Stimulated activated naive CD8-positive, alpha-beta T cell treated with anti-CD3 and anti-CD28 coated beads, Interleukin-15, amount 100 ng/mL, for 72 hours (primary cell): ENCODE data around the gene YWHAG.
"Not testable (repeated sequence)": the region's sequence is repeated elsewhere in the genome, so short reads cannot be mapped to it uniquely, and the experiment has no call there.

Source experiments
- ATAC-seq: fragments of 150-1000 bp; cut with Tn5 transposase; 2 replicates; pipeline ENCODE4 v1.10.0; 2021; ENCODE audit warnings: mild to moderate bottlenecking, moderate library complexity
- DNase-seq, 2 donors: peaks; one replicate each; pipeline ENCODE4 v3.0.0; 2021 to 2022
- H3K27ac Mint-ChIP-seq, 2 donors: one replicate each; pipeline ENCODE4 v1.8.0; 2022; ENCODE audit warnings: mild to moderate bottlenecking in 2 of 2, mixed read lengths in 2 of 2, moderate library complexity in 2 of 2
- H3K27me3 Mint-ChIP-seq: one replicate; pipeline ENCODE4 v1.8.0; 2022; ENCODE audit warnings: mixed read lengths
- H3K4me1 Mint-ChIP-seq: one replicate; pipeline ENCODE4 v1.8.0; 2022; ENCODE audit warnings: mild to moderate bottlenecking, mixed read lengths
- H3K4me3 Mint-ChIP-seq, 2 donors: one replicate each; pipeline ENCODE4 v1.8.0; 2022; ENCODE audit warnings: mild to moderate bottlenecking in 2 of 2, mixed read lengths in 2 of 2, moderate library complexity in 1 of 2
- H3K9me3 Mint-ChIP-seq, 2 donors: one replicate each; pipeline ENCODE4 v1.8.0; 2022; ENCODE audit warnings: mixed read lengths in 2 of 2

YWHAG gene

DNA sequence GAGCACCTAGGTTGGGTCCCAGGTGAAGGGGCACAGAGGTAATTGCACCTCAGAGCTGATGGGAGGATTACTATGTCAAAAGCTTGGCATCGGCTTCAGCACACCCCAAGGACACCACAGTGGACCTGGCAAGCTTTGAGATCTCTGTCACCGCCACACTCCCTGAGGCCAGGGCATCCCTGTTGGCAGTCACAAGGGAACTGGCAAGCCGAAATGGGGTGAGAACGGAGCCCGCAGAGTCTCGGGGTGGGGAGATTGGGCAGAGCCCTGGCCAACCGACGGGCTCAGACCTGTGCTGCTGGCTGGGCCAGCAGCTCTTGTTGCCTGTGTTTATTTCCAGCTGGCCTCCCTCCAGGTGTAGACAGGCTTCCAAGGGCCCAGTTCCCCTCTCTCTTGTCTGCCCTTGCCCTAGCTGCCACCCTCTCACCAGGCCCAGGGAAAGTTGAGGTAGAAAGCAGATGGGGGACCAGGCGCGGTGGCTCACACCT, 53.9 kb downstream of the YWHAG start:
- peaks cover 10% of the 10 kb centered on the region for H3K27me3 Mint-ChIP-seq
- H3K9me3 Mint-ChIP-seq: no peaks in the 10 kb centered on the region
- H3K4me1 Mint-ChIP-seq: peaks cover 27% of the 10 kb centered on the region
- DNase-seq: no peak
- ATAC-seq: no peak
- no peak overlapping the region for H3K27ac Mint-ChIP-seq
- H3K4me3 Mint-ChIP-seq: no peak overlapping the region

GRCh38 chr7:76303202-76304147, 55.3 kb downstream of the YWHAG start:
- H3K27ac Mint-ChIP-seq: peak overlapping the region; percentile 92 to 93
- peak; percentile 69 for ATAC-seq
- DNase-seq: peak; percentile 75 to 78
- H3K27me3 Mint-ChIP-seq: peaks cover 10% of the 10 kb centered on the region
- H3K4me3 Mint-ChIP-seq: peak overlapping the region; percentile 96 to 99
- peaks cover 27% of the 10 kb centered on the region for H3K4me1 Mint-ChIP-seq
- H3K9me3 Mint-ChIP-seq: no peaks in the 10 kb centered on the region

DNA sequence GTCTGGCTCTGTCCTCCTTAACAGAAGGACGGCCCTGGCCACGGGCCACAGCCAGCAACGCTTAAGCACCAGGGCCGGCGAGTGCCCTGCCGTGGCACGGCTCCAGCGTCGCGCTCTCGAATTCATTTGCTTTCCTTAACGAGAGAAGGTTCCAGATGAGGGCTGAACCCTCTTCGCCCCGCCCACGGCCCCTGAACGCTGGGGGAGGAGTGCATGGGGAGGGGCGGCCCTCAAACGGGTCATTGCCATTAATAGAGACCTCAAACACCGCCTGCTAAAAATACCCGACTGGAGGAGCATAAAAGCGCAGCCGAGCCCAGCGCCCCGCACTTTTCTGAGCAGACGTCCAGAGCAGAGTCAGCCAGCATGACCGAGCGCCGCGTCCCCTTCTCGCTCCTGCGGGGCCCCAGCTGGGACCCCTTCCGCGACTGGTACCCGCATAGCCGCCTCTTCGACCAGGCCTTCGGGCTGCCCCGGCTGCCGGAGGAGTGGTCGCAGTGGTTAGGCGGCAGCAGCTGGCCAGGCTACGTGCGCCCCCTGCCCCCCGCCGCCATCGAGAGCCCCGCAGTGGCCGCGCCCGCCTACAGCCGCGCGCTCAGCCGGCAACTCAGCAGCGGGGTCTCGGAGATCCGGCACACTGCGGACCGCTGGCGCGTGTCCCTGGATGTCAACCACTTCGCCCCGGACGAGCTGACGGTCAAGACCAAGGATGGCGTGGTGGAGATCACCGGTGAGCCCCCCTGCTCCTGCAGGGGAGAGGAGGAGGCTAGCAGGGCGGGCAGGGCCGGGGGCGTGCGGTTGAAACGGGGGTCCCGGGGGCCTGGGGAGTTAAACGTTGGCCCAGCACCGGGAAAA, 56.2 kb downstream of the YWHAG start, which contains the start of gene HSPB1:
HSPB1 (plus strand) TSS at position 327 of the 855 bp plus-strand sequence; CDS start at position 367, 40 bp downstream.
- H3K27me3 Mint-ChIP-seq: peaks cover 10% of the 10 kb centered on the region
- DNase-seq (peak; percentile 66 to 73), ATAC-seq (peak; percentile 64)
- H3K9me3 Mint-ChIP-seq: no peaks in the 10 kb centered on the region
- peak within 1 kb of the TSS; percentile 93 to 94 for H3K27ac Mint-ChIP-seq
- H3K4me1 Mint-ChIP-seq: peaks cover 27% of the 10 kb centered on the region
- peak within 1 kb of the TSS; percentile 96 to 99 for H3K4me3 Mint-ChIP-seq

DNA sequence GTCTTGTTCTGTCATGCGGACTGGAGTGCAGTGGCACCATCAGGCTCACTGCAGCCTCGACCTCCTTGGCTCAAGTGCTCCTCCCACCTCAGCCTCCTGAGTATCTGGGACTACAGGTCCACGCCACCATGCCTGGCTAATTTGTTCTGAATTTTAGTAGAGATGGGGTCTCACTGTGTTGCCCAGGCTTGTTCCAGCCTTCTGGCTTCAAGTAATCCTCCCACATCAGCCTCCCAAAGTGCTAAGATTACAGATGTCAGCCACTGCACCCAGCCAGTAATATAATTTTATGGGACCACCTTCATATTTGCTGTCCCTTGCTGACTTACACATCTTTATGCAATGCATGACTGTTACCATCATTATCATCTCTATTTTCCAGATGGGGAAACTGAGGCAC, 57.8 kb downstream of the YWHAG start:
- Mint-ChIP-seq H3K4me3 (no peak overlapping the region), H3K4me1 (peaks cover 27% of the 10 kb centered on the region), H3K27ac (no peak overlapping the region), H3K27me3 (peaks cover 10% of the 10 kb centered on the region), H3K9me3 (no peaks in the 10 kb centered on the region)
- ATAC-seq: no peak
- DNase-seq: no peak

DNA sequence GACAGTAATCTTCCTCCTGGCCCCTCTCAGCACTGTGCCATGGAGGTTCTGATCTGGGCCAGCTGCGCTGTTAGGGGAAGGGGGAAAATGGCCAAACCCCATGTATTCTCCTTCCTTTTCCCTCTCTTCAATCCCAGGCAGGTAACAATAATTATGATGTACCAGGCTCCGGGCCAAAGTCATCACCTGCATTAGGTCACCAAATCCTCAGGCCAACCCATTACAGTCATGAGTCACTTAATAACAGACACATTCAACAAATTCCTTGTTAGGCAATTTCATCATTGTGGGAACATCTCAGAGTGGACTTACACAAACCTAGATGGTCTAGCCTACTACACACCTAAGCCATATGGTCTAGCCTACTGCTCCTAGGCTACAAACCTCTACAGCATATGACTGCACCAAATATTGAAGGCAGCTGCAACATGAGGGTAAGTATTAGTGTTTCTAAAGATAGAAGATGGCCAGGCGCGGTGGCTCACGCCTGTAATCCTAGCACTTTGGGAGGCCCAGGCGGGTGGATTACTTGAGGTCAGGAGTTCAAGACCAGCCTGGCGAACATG, 58.5 kb downstream of the YWHAG start:
- ATAC-seq (no peak), DNase-seq (no peak)
- Mint-ChIP-seq H3K4me3 (no peak overlapping the region), H3K4me1 (peaks cover 27% of the 10 kb centered on the region), H3K9me3 (no peaks in the 10 kb centered on the region), H3K27me3 (peaks cover 10% of the 10 kb centered on the region), H3K27ac (no peak overlapping the region)

DNA sequence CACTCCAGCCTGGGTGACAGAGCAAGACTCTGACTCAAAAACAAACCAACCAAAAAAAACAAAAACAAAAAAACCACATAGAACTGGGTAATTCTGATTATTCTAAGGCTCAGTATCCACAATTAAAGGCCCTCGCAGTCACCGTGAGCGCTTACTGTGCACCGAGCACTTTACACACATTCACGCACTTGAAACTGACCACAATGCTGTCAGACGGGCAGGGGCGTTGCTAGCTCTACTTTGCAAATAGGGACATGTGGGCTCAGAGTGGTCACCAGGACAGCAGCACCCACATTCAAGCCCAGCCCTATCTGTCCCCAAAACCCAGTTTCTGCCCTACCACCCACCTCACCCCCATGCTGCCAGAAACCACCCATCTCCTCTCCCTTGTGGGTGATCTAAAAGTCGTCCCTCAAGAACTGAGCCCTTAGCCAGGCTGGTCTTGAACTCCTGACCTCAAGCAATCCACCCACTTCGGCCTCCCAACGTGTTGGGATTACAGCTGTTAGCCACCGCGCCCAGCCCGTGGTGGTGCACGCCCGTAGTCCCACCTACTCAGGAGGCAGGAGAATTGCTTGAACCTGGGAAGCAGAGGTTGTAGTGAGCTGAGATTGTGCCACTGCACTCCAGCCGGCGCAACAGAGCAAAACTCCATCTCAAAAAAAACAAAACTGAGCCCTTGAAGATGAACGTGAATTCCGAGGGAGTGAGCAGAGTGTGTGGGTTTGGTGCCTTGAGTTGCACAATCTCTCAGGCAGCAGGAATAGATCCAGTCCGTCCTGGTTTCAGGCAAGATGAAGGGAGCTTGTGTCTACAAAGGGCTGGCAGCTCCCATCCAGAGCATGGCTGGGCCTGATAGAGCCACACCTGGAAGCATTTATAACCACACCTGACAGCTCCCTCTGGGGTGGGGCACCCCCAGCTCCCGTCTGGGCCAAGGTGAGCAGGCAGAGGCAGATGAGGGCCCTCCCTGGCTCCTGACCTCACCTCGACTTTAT, 61.7 kb downstream of the YWHAG start:
- Mint-ChIP-seq H3K4me3 (no peak overlapping the region), H3K27me3 (peaks cover 3% of the 10 kb centered on the region), H3K9me3 (no peaks in the 10 kb centered on the region), H3K4me1 (peaks cover 7% of the 10 kb centered on the region), H3K27ac (no peak overlapping the region)
- no peak for ATAC-seq
- no peak for DNase-seq

DNA sequence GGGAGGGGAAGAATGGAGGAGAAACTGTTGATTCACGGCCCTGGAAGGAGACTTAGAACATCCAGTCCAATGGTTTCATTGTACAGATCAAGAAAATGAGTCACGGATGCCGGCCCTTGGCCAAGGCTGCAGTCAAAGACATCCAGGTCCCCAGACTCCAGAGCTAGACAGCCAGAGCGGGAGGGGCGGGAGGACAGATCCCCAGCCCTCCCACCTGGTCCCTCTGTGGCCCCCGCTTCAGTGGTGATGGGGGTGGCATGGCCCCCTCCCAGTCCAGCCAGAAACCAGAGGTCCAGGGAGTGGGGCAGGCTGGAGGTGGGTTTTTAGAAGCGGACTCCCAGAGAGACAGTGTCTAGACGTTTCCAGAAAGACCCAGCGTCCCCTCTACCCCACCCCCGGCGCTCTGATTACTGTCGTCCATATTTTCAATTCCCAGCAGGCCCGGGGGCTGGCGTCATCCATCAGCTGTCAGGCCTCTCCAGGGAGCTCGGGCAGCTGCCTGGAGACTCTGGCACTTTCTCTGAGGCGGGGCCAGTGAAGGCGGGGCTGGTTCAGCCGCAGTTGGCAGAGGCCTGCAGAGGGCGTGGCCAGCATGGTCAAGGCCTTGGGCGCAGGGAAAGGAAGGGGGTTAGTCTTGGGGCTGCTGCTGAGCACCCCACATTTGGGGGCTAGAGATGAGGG, 64.3 kb downstream of the YWHAG start:
- ATAC-seq: no peak

DNA sequence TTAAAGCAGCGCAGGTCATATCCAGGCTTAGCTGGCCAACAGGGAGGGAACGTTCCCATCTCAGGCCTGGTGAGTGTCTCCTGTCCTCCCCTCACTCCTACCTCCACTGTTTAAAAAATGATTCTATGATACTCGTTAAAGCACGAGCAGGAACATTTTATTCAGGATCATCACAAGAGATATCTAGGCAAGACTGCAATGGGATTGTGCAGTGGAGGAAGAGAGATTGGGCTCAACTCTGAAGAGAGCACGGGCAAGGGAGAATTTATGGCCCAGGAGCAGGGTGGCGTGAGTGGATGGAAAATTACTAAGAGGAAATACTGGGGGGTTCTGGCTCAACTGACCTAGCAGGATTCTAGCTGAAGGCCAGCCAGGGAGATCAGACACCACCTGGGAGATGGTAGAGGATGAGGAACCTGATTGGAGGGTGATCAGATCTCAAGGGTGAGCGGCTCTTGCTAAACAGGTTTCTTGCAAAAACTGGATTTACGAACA, 65.3 kb downstream of the YWHAG start:
- Mint-ChIP-seq H3K4me1 (peaks cover 27% of the 10 kb centered on the region), H3K27ac (no peak overlapping the region), H3K9me3 (no peaks in the 10 kb centered on the region), H3K4me3 (no peak overlapping the region), H3K27me3 (no peaks in the 10 kb centered on the region)
- no peak for ATAC-seq
- DNase-seq: no peak

More for the DNA sequence above, 64.3 kb downstream of the YWHAG start:
- no peaks in the 10 kb centered on the region for H3K27me3 Mint-ChIP-seq
- peaks cover 27% of the 10 kb centered on the region for H3K4me1 Mint-ChIP-seq
- no peak overlapping the region for H3K27ac Mint-ChIP-seq
- no peak for DNase-seq
- no peak overlapping the region for H3K4me3 Mint-ChIP-seq
- H3K9me3 Mint-ChIP-seq: no peaks in the 10 kb centered on the region

DNA sequence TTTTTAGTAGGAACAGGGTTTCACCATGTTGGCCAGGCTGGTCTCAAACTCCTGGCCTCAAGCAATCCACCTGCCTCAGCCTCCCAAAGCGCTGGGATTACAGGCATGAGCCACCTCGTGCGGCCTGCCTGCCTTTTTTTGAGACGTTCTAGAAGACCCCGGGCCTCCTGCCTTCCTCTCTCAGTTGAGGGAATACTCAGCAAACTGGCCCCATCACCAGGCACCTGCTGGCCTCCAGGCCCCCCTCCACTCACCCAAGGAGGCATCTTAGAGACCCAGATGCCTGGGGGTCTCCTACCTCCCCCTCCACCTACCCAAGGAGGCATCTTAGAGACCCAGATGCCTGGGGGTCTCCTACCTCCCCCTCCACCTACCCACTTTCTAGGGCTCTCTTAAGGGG, 65.9 kb downstream of the YWHAG start:
- H3K4me3 Mint-ChIP-seq, DNase-seq, H3K27me3 Mint-ChIP-seq, H3K27ac Mint-ChIP-seq, H3K9me3 Mint-ChIP-seq, ATAC-seq: not testable (repeated sequence)
- peaks cover 27% of the 10 kb centered on the region for H3K4me1 Mint-ChIP-seq

DNA sequence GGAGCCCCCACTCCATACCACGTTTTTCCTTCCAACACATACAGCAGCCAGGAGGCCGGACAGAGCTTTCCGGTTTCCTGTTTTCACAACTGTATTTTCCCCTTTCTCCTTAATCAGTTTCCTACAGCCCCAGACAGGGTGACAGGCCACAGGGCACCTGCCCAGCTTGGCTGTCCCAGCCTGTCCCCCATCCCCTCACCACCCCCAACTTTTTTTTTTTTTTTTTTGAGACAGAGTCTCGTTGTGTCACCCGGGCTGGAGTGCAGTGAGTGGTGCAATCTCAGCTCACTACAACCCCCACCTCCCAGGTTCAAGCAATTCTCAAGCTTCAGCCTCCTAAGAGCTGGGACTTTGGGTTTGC, 66.6 kb downstream of the YWHAG start:
- peaks cover 27% of the 10 kb centered on the region for H3K4me1 Mint-ChIP-seq
- peak overlapping the region; percentile 48 to 59 for H3K4me3 Mint-ChIP-seq
- no peaks in the 10 kb centered on the region for H3K27me3 Mint-ChIP-seq
- no peak for DNase-seq
- peak overlapping the region in 1 of 2 donors; percentile 20 for H3K27ac Mint-ChIP-seq
- peak; percentile 17 for ATAC-seq
- no peaks in the 10 kb centered on the region for H3K9me3 Mint-ChIP-seq

DNA sequence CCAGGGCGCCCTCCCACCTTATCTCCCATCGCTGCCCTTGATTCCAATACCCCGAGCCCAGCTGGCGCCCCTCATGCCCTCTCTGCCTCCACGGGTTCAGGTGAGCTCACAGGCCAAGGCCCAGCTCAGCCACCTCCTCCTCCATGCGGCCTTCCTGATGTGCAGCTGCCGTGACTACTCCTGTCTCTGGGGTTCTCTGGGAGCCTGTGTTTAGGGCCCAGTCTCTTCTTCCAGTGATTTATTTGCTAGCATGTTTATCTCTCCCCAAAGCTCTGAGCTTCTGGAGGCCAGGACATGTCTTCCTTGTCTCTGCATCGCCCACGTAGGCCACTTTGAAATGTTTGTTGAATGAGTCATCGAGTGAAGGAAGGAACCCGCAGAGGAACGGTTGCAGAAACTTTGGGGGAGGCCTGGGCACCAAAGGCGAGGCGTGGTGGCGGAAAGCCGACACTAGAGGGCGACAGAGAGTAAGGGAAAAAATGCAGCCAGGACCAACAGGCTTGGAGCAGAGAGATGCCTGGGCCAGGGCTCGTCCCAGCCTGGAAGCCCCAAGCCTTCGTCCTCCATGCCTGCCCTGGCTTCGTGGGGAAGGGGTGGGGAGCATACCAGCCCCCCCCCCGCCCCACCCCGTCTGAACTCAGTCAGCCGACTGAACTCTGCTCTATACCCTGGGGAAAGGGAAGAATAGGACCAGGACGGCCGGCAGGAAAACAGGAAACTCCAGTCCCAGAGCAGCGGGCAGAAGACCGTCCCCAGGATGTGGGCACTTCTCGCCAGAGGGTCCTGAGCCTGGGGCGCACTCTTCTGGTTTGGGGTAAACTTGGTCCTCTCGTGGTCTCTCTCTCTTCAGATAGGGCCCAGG, 67.2 kb downstream of the YWHAG start:
- DNase-seq (peak; percentile 94), ATAC-seq (peak; percentile 90)
- Mint-ChIP-seq H3K27ac (peak overlapping the region; percentile 92 to 96), H3K4me3 (peak overlapping the region; percentile 72 to 74), H3K4me1 (peaks cover 27% of the 10 kb centered on the region), H3K27me3 (no peaks in the 10 kb centered on the region), H3K9me3 (no peaks in the 10 kb centered on the region)

GRCh38 chr7:76290847-76291350, 67.9 kb downstream of the YWHAG start:
- Mint-ChIP-seq H3K4me1 (peaks cover 27% of the 10 kb centered on the region), H3K27ac (peak overlapping the region; percentile 92 to 96), H3K4me3 (peak overlapping the region; percentile 72 to 74)
- not testable (repeated sequence) for H3K9me3 Mint-ChIP-seq, DNase-seq, H3K27me3 Mint-ChIP-seq
- peak; percentile 6 for ATAC-seq

DNA sequence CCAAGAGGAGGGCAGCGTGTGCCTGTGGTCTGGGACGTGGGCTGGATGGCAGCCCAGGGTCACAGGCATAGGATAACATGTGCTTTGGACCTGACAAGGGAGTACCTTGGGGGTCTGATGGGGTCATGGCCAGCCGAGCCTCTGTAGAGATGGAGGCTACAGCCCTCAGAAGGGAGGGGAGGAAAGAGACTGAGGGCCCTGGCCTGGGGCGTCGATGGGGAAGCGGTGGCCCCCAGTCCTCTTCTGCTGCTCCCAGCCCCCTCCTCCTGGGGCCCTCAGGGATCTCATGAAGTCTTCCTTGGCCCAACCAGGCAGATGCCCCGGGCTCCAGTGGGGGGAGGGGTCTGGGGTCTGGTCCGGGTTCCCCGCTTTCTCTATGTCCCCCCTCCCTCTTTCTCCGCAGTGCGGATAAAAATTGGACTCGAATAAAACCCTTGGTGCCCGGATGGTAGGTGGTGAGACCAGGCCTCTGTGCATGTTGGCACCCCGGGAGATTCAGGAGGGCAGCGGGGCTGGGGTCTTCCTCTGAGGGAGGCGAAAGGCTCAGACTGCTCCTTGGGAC, 71.9 kb downstream of the YWHAG start:
- H3K27ac Mint-ChIP-seq: no peak overlapping the region
- H3K4me3 Mint-ChIP-seq: no peak overlapping the region
- peaks cover 30% of the 10 kb centered on the region for H3K27me3 Mint-ChIP-seq
- no peak for DNase-seq
- peaks cover 25% of the 10 kb centered on the region for H3K4me1 Mint-ChIP-seq
- ATAC-seq: no peak
- H3K9me3 Mint-ChIP-seq: no peaks in the 10 kb centered on the region
